ENCODE results near the gene STAT1. TPM values are rescaled to one million over a fixed set of nuclear protein-coding genes. Genes with fewer than 3 reads are reported as not detected.
A peak's percentile ranks its signal among the peaks of the same experiment; 100 is the strongest.
"Not testable (repeated sequence)": the region's sequence is repeated elsewhere in the genome, so short reads cannot be mapped to it uniquely, and the experiment has no call there.

Gene STAT1
- total RNA-seq, 1 donor from 2014 or later: 13.0 TPM

GRCh38 chr2:190999058-190999457, 14.9 kb downstream of the STAT1 start:
- Histone ChIP-seq H3K27me3 (no peaks in the 10 kb centered on the region), H3K27ac (no peak overlapping the region), H3K36me3 (peaks cover 56 to 95% of the 10 kb centered on the region in 2 donors), H3K4me3 (no peak overlapping the region), H3K4me1 (no peaks in the 10 kb centered on the region), H3K9me3 (no peaks in the 10 kb centered on the region)
- TF ChIP-seq CTCF (IDR thresholded peaks at IDR 0.05): no peak
- intact Hi-C loops (cut with DNase I): no loop called here
- no peak for DNase-seq (ENCODE audit: low spot score in 2 of 2)

GRCh38 chr2:190997526-190998113, 16.4 kb downstream of the STAT1 start:
- Histone ChIP-seq H3K27me3 (no peaks in the 10 kb centered on the region), H3K4me1 (no peaks in the 10 kb centered on the region), H3K9me3 (no peaks in the 10 kb centered on the region), H3K4me3 (no peak overlapping the region), H3K27ac (no peak overlapping the region), H3K36me3 (peaks cover 54 to 95% of the 10 kb centered on the region in 2 donors)
- no peak for DNase-seq (ENCODE audit: low spot score in 2 of 2)
- intact Hi-C loops (cut with DNase I): no loop called here
- TF ChIP-seq CTCF (IDR thresholded peaks at IDR 0.05): no peak

GRCh38 chr2:190996947-190997346, 17.0 kb downstream of the STAT1 start:
- H3K4me1 ChIP-seq: no peaks in the 10 kb centered on the region
- peaks cover 54 to 90% of the 10 kb centered on the region in 2 donors for H3K36me3 ChIP-seq
- no peak overlapping the region for H3K4me3 ChIP-seq
- H3K9me3 ChIP-seq: no peaks in the 10 kb centered on the region
- intact Hi-C loops (cut with DNase I): no loop called here
- no peak for TF ChIP-seq CTCF (IDR thresholded peaks at IDR 0.05)
- no peak overlapping the region for H3K27ac ChIP-seq
- H3K27me3 ChIP-seq: no peaks in the 10 kb centered on the region
- DNase-seq (ENCODE audit: low spot score in 2 of 2): no peak

- no peak overlapping the region for H3K27ac ChIP-seq
- no peak overlapping the region for H3K4me3 ChIP-seq
- H3K36me3 ChIP-seq: peaks cover 55 to 85% of the 10 kb centered on the region in 2 donors
- intact Hi-C loops (cut with DNase I): no loop called here
- H3K27me3 ChIP-seq: no peaks in the 10 kb centered on the region
- H3K9me3 ChIP-seq: no peaks in the 10 kb centered on the region
- DNase-seq (ENCODE audit: low spot score in 2 of 2): no peak
- TF ChIP-seq CTCF (IDR thresholded peaks at IDR 0.05): peak in 2 of 3 experiments; percentile 18 to 44
- no peaks in the 10 kb centered on the region for H3K4me1 ChIP-seq
These were observed 17.5 kb downstream of the STAT1 start for GRCh38 chr2:190996338-190996946.

GRCh38 chr2:190995315-190995714, 18.7 kb downstream of the STAT1 start:
- H3K36me3 ChIP-seq: peaks cover 59 to 86% of the 10 kb centered on the region in 2 donors
- DNase-seq (ENCODE audit: low spot score in 2 of 2); H3K4me1 ChIP-seq; H3K27ac ChIP-seq; H3K27me3 ChIP-seq; H3K4me3 ChIP-seq; intact Hi-C loops (cut with DNase I); H3K9me3 ChIP-seq: not testable (repeated sequence)

- no peak overlapping the region for H3K27ac ChIP-seq
- no peaks in the 10 kb centered on the region for H3K9me3 ChIP-seq
- TF ChIP-seq CTCF (IDR thresholded peaks at IDR 0.05): no peak
- H3K4me3 ChIP-seq: no peak overlapping the region
- no peaks in the 10 kb centered on the region for H3K27me3 ChIP-seq
- no peaks in the 10 kb centered on the region for H3K4me1 ChIP-seq
- DNase-seq (ENCODE audit: low spot score in 2 of 2): no peak
- peaks cover 65 to 87% of the 10 kb centered on the region in 2 donors for H3K36me3 ChIP-seq
- intact Hi-C loops (cut with DNase I): no loop called here
These were observed 19.8 kb downstream of the STAT1 start for GRCh38 chr2:190994148-190994547.

All from ascending aorta (tissue), 2 donors.